HG03571 (cell line): ENCODE results near the gene KCNIP4.

Source experiments
- ATAC-seq: cut with Tn5 transposase; IDR thresholded peaks from one replicate; pipeline ENCODE4 v1.9.1; 2021; ENCODE audit not compliant: unreplicated experiment

KCNIP4 gene

GRCh38 chr4:21205821-21206531 is 742.6 kb downstream of the KCNIP4 start:
- ATAC-seq, result no peak

DNA sequence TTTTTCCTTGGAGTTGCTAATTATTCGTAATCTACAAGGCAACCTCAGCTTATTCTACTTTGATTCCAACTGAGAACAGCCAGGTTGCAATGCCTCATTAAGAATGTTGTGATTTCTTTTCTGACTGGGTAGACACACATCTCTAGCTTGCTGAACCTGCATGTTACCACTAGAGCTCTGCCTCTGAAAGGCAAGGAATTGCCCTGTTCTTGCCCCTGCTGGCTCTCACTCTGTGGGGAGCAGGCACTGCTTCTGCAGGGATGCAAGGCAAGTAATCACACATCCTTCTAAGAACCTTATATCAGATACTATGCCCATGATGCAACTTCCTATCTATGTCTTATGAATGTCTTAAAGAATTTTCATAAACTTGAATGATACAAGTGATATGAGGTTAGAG is 745.2 kb downstream of the KCNIP4 start:
- no peak for ATAC-seq

DNA sequence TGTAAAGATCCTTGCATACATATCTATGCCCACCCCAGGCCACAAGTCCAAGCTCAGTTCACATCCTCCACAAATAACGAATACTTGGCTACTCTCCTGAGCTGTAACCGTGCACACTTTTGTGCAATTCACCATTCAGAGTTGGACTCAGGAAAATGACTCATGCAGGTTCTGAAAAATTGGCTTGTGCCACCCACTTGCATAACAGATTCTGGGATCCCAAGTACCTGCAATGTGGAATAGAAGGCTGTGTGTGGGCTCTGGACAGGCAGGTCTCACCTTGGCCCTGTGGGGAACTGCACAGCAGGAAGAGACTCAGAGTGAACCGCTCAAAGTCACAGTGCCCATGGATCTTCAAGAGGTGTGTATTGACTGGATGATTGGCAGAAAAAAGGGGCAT is 745.6 kb downstream of the KCNIP4 start:
- ATAC-seq, result no peak

- no peak for ATAC-seq
These were observed 749.9 kb downstream of the KCNIP4 start for GRCh38 chr4:21198683-21199082.

DNA sequence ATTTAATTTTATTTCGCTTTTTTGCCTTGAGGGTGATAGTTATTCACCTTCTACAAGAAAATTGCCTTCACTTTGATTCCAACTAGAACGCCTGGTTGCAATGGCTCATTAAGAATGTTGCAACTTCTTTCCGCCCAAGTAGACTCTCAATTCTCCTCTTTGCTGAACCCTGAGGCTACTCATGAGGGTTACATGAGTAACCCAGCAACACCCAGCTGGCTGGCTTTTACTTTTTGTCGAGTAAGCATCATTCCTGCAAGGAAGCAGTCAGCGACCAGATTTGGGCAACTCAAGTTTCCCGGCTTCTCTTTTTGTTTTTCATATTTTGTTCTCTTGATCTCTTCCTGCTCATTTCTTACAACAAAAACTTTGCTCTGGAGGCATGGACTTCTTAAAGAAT is 752.9 kb downstream of the KCNIP4 start:
- no peak for ATAC-seq

DNA sequence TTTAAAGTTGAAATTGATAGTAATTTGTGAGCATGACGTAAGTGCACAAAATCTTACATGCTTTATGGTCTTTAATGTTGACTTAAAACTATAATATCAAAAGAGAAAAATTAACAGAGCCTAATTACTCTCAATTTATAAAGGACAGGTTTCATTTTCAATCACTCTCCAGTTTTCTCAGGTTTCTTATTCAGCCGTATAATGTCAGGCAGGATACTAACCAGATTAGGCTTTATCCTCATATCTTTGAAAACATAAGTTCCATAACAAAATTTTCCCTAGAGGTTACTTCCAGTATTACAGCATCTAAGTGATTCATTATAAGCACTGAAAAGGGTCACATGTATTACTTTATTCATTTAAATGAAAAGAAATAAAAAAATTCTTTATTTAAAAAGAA is 756.2 kb downstream of the KCNIP4 start:
- no peak for ATAC-seq

DNA sequence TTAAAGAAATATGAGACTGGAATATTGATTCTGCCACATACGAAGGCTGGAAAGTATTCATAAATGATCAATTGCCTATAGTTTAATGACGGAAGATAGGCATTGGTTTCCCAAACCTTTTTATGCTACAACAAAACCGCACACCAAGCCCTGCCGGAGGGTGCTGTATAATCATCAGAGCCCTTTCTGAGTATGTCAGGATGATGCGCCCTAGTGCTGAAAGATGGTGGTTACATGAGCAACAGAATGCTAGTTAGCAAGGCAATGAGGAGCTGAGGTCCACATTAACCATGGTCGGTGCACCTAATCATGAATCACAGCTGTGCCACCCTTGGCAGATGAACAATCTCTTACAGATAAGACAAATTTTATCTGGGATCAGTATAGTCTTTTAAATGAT is 757.3 kb downstream of the KCNIP4 start:
- no peak for ATAC-seq

- no peak for ATAC-seq
These were observed 763.8 kb downstream of the KCNIP4 start for GRCh38 chr4:21184788-21185187.

GRCh38 chr4:21181716-21182115 is 766.9 kb downstream of the KCNIP4 start:
- no peak for ATAC-seq

DNA sequence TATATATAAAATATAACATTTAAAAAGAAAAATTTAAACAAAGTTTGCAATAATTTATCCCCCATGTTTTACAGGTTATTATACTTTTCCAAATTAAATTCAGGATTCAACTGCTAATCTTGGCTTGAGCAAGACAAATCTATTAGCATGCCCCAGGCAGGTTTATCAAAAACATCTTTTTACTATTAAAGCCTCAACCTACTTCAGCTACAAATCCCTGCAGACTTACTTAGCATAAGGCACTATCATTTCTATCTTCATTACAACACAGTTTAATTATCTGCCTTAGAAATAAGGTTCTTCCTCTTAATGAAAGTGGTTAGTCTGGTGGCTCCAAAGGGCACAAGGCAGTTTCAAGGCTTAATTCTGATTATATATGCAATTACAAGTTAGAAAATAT is 770.7 kb downstream of the KCNIP4 start:
- ATAC-seq, result no peak

GRCh38 chr4:21177092-21177491 is 771.5 kb downstream of the KCNIP4 start:
- no peak for ATAC-seq

DNA sequence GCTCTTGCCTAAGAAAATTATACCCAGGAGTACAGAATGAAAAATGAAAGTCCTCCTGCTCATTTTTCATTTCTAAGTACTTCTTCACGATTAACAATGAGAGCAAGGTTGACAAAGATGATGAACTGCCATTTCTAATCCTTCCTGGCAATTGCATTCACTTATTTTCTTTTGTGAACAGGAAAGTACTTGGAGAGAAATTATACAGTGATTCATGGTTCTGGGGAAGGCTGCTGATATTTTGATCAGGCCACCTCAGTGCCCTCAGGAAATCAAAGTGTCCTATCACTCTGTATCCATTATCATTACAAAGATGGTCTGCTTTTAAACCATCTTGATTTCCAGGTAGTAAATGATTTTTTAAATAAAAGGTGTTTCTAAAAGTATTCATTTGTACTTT is 780.9 kb downstream of the KCNIP4 start:
- ATAC-seq, result no peak

GRCh38 chr4:21155367-21155766 is 793.2 kb downstream of the KCNIP4 start:
- no peak for ATAC-seq

DNA sequence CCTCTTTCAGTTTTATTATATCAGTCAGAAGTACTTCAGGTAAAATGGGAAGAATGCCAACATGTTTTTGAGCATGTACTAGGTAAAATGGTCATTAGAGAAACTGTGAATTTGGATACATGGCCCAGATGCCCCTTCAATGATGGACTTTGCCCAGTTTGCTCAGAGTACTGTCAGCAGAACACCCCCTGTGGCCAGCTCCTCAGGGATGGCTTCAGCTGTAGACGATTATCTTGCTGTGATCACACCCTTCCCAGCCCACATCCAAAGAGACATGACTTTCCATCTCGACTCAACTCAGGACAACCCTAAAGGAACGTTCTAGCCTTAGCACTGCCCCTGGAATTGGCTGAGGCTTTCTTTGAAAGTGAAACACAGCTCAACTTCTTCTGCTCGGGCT is 809.2 kb downstream of the KCNIP4 start:
- ATAC-seq, result no peak

- ATAC-seq, result no peak
These were observed 812.4 kb downstream of the KCNIP4 start for GRCh38 chr4:21136051-21136630.

- ATAC-seq, result no peak
These were observed 813.6 kb downstream of the KCNIP4 start for GRCh38 chr4:21134994-21135393.

- ATAC-seq, result no peak
These were observed 818.0 kb downstream of the KCNIP4 start for GRCh38 chr4:21130606-21131005.

GRCh38 chr4:21126014-21126512 is 822.5 kb downstream of the KCNIP4 start:
- no peak for ATAC-seq

DNA sequence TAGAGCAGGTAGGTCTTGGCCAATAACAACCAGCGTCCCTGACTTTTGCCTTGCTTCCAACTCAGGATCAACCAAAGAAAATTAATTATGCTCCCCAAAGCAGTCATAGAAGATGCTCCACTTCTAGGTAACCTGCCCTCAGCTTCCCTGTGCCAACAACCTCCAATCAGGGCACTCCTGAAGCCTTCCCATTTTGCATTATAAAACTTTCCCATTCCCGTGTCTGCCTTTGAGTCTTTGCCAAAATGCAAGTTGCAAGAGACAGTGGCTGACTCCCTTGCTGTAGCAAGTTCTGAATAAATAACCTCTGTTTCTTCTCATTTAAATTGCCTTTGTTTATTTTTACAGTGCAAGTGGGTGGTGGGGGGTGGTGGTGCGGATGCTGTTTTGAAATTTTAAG is 830.3 kb downstream of the KCNIP4 start:
- ATAC-seq, result no peak

GRCh38 chr4:21117541-21118180 is 830.9 kb downstream of the KCNIP4 start:
- no peak for ATAC-seq

DNA sequence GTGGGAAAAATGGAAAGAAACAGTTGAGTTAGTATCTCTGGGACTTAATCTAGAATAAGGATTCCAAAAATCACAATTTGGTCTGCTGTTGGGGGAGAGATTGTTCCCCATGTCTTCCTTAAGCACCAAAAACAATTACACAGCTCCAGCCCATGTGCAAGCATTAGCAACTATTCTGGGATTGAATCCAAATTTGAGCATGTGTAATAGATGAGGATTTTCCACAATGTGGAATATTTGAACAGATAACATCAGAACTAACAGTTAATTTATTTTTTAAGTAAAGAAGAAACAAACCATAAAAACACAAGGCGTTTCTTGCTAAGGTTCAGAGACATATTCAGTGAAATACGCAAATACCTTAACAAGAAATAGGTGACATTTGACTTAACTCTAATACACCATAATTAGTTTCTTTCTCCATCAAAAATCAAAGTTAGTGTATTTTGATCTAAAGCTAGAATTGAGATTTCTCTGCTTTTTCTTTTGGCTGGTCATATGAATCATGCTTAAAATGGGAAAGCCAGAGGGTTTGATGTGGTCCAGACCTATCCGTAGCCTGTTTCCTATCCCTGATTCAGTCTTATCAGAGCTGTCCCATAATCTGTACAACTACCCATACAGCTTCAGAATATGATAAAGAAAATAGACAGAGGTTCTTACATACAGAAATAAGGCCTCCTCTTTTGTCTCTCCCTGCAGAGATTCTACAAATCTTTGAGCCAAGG is 834.9 kb downstream of the KCNIP4 start:
- ATAC-seq, result no peak

- no peak for ATAC-seq
These were observed 845.9 kb downstream of the KCNIP4 start for GRCh38 chr4:21102667-21103066.
